Keratinocyte (primary cell): Measurements from ENCODE around the gene SEC22B.
"Not testable (repeated sequence)": the region's sequence is repeated elsewhere in the genome, so short reads cannot be mapped to it uniquely, and the experiment has no call there.

Source experiments
- EZH2 ChIP-seq: IDR thresholded peaks from one replicate; pipeline ENCODE4 v1.6.1; 2012; ENCODE audit warnings: inconsistent platforms, mild to moderate bottlenecking, low read length, moderate library complexity
- TF ChIP-seq, protein P1 (sequence below), 3 experiments: IDR thresholded peaks in 1 of 3; conservative IDR thresholded peaks in 1 of 3; optimal IDR thresholded peaks in 1 of 3; 2 replicates in 2 of 3; 3 replicates in 1 of 3; pipeline versions ENCODE3 to v1.5.1; 2011; ENCODE audit warnings: low read length in 3 of 3, mild to moderate bottlenecking in 3 of 3, moderate library complexity in 2 of 3, control low read depth in 1 of 3, inconsistent platforms in 1 of 3; ENCODE audit not compliant: insufficient read depth in 2 of 3; ENCODE audit errors: extremely low read depth in 1 of 3

DNA sequence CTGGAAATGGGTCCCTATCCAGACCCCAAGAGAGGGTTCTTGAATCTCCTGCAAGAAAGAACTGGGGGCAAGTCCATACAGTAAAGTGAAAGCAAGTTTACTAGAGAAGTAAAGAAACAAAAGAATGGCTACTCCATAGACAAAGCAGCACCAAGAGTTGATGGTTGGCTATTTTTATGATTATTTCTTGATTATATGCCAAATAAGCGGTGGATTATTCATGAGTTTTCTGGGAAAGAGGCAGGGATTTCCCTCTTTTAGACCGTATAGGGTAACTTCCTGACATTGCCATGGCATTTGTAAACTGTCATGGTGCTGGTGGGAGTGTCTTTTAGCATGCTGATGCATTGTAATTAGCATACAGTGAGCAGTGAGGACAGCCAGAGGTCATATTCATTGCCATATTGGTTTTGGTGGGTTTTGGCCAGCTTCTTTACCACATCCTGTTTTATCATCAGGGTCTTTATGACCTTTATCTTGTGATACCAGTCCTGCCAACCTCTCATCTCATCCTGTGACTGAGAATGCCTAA is 5.9 kb upstream of the SEC22B start:
- TF ChIP-seq, protein P1, sequence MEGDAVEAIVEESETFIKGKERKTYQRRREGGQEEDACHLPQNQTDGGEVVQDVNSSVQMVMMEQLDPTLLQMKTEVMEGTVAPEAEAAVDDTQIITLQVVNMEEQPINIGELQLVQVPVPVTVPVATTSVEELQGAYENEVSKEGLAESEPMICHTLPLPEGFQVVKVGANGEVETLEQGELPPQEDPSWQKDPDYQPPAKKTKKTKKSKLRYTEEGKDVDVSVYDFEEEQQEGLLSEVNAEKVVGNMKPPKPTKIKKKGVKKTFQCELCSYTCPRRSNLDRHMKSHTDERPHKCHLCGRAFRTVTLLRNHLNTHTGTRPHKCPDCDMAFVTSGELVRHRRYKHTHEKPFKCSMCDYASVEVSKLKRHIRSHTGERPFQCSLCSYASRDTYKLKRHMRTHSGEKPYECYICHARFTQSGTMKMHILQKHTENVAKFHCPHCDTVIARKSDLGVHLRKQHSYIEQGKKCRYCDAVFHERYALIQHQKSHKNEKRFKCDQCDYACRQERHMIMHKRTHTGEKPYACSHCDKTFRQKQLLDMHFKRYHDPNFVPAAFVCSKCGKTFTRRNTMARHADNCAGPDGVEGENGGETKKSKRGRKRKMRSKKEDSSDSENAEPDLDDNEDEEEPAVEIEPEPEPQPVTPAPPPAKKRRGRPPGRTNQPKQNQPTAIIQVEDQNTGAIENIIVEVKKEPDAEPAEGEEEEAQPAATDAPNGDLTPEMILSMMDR (optimal IDR thresholded peaks at IDR 0.05 in 1 of 3, IDR thresholded peaks at IDR 0.05 in 1 of 3, conservative IDR thresholded peaks at IDR 0.05 in 1 of 3; ENCODE audit: extremely low read depth in 1 of 3, insufficient read depth in 2 of 3, low read length in 3 of 3), result not testable (repeated sequence)
- not testable (repeated sequence) for TF ChIP-seq EZH2
